Stomach smooth muscle (tissue), 2 donors: ENCODE data around the gene LRRC4C.
"Not testable (repeated sequence)": the region's sequence is repeated elsewhere in the genome, so short reads cannot be mapped to it uniquely, and the experiment has no call there.

Source experiments
- H3K27ac ChIP-seq: one replicate; pipeline ENCODE4 v1.7.0; 2013; ENCODE audit warnings: mild to moderate bottlenecking, low read length, inconsistent platforms
- H3K27me3 ChIP-seq, 2 donors: one replicate each; pipeline ENCODE4 v1.7.0; 2013; ENCODE audit warnings: low read length in 2 of 2; ENCODE audit not compliant: insufficient read depth in 2 of 2, control insufficient read depth in 1 of 2
- H3K36me3 ChIP-seq, 2 donors: one replicate each; pipeline ENCODE4 v1.7.0; 2013; ENCODE audit warnings: low read length in 2 of 2; ENCODE audit not compliant: control insufficient read depth in 2 of 2, insufficient read depth in 2 of 2
- H3K4me1 ChIP-seq: one replicate; pipeline ENCODE4 v1.7.0; 2013; ENCODE audit warnings: low read length; ENCODE audit not compliant: control insufficient read depth, insufficient read depth
- H3K4me3 ChIP-seq, 2 donors: one replicate each; pipeline ENCODE4 v1.7.0; 2013; ENCODE audit warnings: low read length in 2 of 2
- H3K9ac ChIP-seq, 2 donors: one replicate each; pipeline ENCODE4 v1.7.0; 2013; ENCODE audit warnings: low read length in 2 of 2, mild to moderate bottlenecking in 1 of 2
- H3K9me3 ChIP-seq, 2 donors: one replicate each; pipeline ENCODE4 v1.7.0; 2013; ENCODE audit warnings: low read length in 2 of 2; ENCODE audit not compliant: control insufficient read depth in 2 of 2
- donor health status: healthy.
- donor health status: Pancreatic carcinoma.

The LRRC4C gene

GRCh38 chr11:41031551-41032060 lies 427.8 kb downstream of the LRRC4C start:
- Histone ChIP-seq H3K4me3 (no peak overlapping the region), H3K27me3 (no peaks in the 10 kb centered on the region), H3K9me3 (no peaks in the 10 kb centered on the region), H3K4me1 (no peaks in the 10 kb centered on the region), H3K27ac (no peak overlapping the region), H3K36me3 (no peaks in the 10 kb centered on the region), H3K9ac (no peak overlapping the region)

- H3K27ac ChIP-seq, result no peak overlapping the region
- H3K9ac ChIP-seq, result no peak overlapping the region
- H3K4me3 ChIP-seq, result no peak overlapping the region
- no peaks in the 10 kb centered on the region for H3K27me3 ChIP-seq
- H3K36me3 ChIP-seq, result no peaks in the 10 kb centered on the region
- no peaks in the 10 kb centered on the region for H3K4me1 ChIP-seq
- no peaks in the 10 kb centered on the region for H3K9me3 ChIP-seq
Observed at GRCh38 chr11:41020259-41020658, 439.2 kb downstream of the LRRC4C start.

GRCh38 chr11:41019666-41020065 lies 439.8 kb downstream of the LRRC4C start:
- H3K4me3 ChIP-seq, H3K4me1 ChIP-seq, H3K27ac ChIP-seq, H3K36me3 ChIP-seq, H3K9me3 ChIP-seq, H3K9ac ChIP-seq, H3K27me3 ChIP-seq: not testable (repeated sequence)

- no peaks in the 10 kb centered on the region for H3K9me3 ChIP-seq
- H3K4me3 ChIP-seq, result no peak overlapping the region
- H3K9ac ChIP-seq, result no peak overlapping the region
- H3K27ac ChIP-seq, result no peak overlapping the region
- H3K4me1 ChIP-seq, result no peaks in the 10 kb centered on the region
- H3K27me3 ChIP-seq, result no peaks in the 10 kb centered on the region
- H3K36me3 ChIP-seq, result no peaks in the 10 kb centered on the region
Observed at GRCh38 chr11:41018224-41018623, 441.2 kb downstream of the LRRC4C start.

GRCh38 chr11:41010361-41011050 lies 448.9 kb downstream of the LRRC4C start:
- H3K4me3 ChIP-seq, result no peak overlapping the region
- no peaks in the 10 kb centered on the region for H3K4me1 ChIP-seq
- no peaks in the 10 kb centered on the region for H3K36me3 ChIP-seq
- no peak overlapping the region for H3K27ac ChIP-seq
- no peak overlapping the region for H3K9ac ChIP-seq
- no peaks in the 10 kb centered on the region for H3K27me3 ChIP-seq
- H3K9me3 ChIP-seq, result no peaks in the 10 kb centered on the region

- no peaks in the 10 kb centered on the region for H3K4me1 ChIP-seq
- H3K27ac ChIP-seq, result no peak overlapping the region
- no peak overlapping the region for H3K4me3 ChIP-seq
- no peaks in the 10 kb centered on the region for H3K36me3 ChIP-seq
- no peaks in the 10 kb centered on the region for H3K9me3 ChIP-seq
- no peak overlapping the region for H3K9ac ChIP-seq
- H3K27me3 ChIP-seq, result no peaks in the 10 kb centered on the region
Observed at GRCh38 chr11:41005986-41006385, 453.5 kb downstream of the LRRC4C start.

- no peaks in the 10 kb centered on the region for H3K9me3 ChIP-seq
- no peaks in the 10 kb centered on the region for H3K27me3 ChIP-seq
- no peak overlapping the region for H3K27ac ChIP-seq
Observed at GRCh38 chr11:41003339-41004282, 455.8 kb downstream of the LRRC4C start.

GRCh38 chr11:40998920-40999319 lies 460.5 kb downstream of the LRRC4C start:
- H3K36me3 ChIP-seq, result no peaks in the 10 kb centered on the region
- H3K27ac ChIP-seq, result no peak overlapping the region

More at GRCh38 chr11:41003339-41004282, 455.8 kb downstream of the LRRC4C start:
- no peak overlapping the region for H3K4me3 ChIP-seq
- no peaks in the 10 kb centered on the region for H3K4me1 ChIP-seq
- H3K36me3 ChIP-seq, result no peaks in the 10 kb centered on the region
- no peak overlapping the region for H3K9ac ChIP-seq

GRCh38 chr11:40987776-40988435 lies 471.5 kb downstream of the LRRC4C start:
- no peak overlapping the region for H3K4me3 ChIP-seq
- no peak overlapping the region for H3K9ac ChIP-seq
- no peaks in the 10 kb centered on the region for H3K36me3 ChIP-seq
- H3K9me3 ChIP-seq, result no peaks in the 10 kb centered on the region
- H3K4me1 ChIP-seq, result no peaks in the 10 kb centered on the region
- H3K27me3 ChIP-seq, result no peaks in the 10 kb centered on the region
- no peak overlapping the region for H3K27ac ChIP-seq

More at GRCh38 chr11:40998920-40999319, 460.5 kb downstream of the LRRC4C start:
- Histone ChIP-seq H3K4me3 (no peak overlapping the region), H3K9me3 (no peaks in the 10 kb centered on the region), H3K4me1 (no peaks in the 10 kb centered on the region), H3K9ac (no peak overlapping the region), H3K27me3 (no peaks in the 10 kb centered on the region)

GRCh38 chr11:40986320-40986719 lies 473.1 kb downstream of the LRRC4C start:
- no peaks in the 10 kb centered on the region for H3K36me3 ChIP-seq
- no peak overlapping the region for H3K9ac ChIP-seq
- H3K27ac ChIP-seq, result no peak overlapping the region
- no peaks in the 10 kb centered on the region for H3K9me3 ChIP-seq
- no peaks in the 10 kb centered on the region for H3K27me3 ChIP-seq
- no peaks in the 10 kb centered on the region for H3K4me1 ChIP-seq
- H3K4me3 ChIP-seq, result no peak overlapping the region
